NCI-H146 (cell line): ENCODE results near the gene GPR84.

Source experiments
- DNase-seq: peaks from one replicate; lab custom pipeline; 2025; lab: John Stamatoyannopoulos, UW

Gene GPR84

GRCh38 chr12:54373649-54374561 lies 9.6 kb upstream of the GPR84 start:
- DNase-seq: no peak

- DNase-seq: no peak
Observed at GRCh38 chr12:54372113-54372806, 8.0 kb upstream of the GPR84 start.

GRCh38 chr12:54371328-54372112 lies 7.2 kb upstream of the GPR84 start:
- DNase-seq: no peak

GRCh38 chr12:54370171-54370730 lies 6.0 kb upstream of the GPR84 start:
- no peak for DNase-seq

GRCh38 chr12:54369597-54370131 lies 5.4 kb upstream of the GPR84 start:
- no peak for DNase-seq

- peak; percentile 86 for DNase-seq
Observed at GRCh38 chr12:54368709-54369596, 4.7 kb upstream of the GPR84 start.

- no peak for DNase-seq
Observed at GRCh38 chr12:54368025-54368708, 3.9 kb upstream of the GPR84 start.

- no peak for DNase-seq
Observed at GRCh38 chr12:54363618-54364017, 668 bp downstream of the GPR84 start.

GRCh38 chr12:54363047-54363446 lies 1.2 kb downstream of the GPR84 start:
- no peak for DNase-seq

- DNase-seq: peak; percentile 86
Observed at GRCh38 chr12:54360717-54361456, 3.4 kb downstream of the GPR84 start.

- no peak for DNase-seq
Observed at GRCh38 chr12:54359762-54360351, 4.4 kb downstream of the GPR84 start.

GRCh38 chr12:54358945-54359761 lies 5.1 kb downstream of the GPR84 start:
- peak; percentile 100 for DNase-seq

GRCh38 chr12:54358191-54358944 lies 5.9 kb downstream of the GPR84 start:
- DNase-seq: peak; percentile 69

- DNase-seq: no peak
Observed at GRCh38 chr12:54357506-54358190, 6.6 kb downstream of the GPR84 start.

- DNase-seq: no peak
Observed at GRCh38 chr12:54356951-54357356, 7.3 kb downstream of the GPR84 start.

GRCh38 chr12:54356228-54356627 lies 8.1 kb downstream of the GPR84 start:
- no peak for DNase-seq
